HEK293T (cell line): ENCODE data around the gene RAB11FIP3.

ENCODE experiments used
- ARNT ChIP-seq: fragments of 450-650 bp; IDR thresholded peaks from 2 replicates; pipeline ENCODE4 v1.6.1; 2017; ENCODE audit warnings: mild to moderate bottlenecking
- BHLHE40 ChIP-seq: fragments of 450-650 bp; IDR thresholded peaks from 2 replicates; pipeline ENCODE4 v1.6.1; 2016; ENCODE audit warnings: mild to moderate bottlenecking, moderate library complexity, borderline replicate concordance
- CTBP1 ChIP-seq: fragments of 450-650 bp; IDR thresholded peaks from 2 replicates; pipeline ENCODE4 v1.6.1; 2016; ENCODE audit warnings: borderline replicate concordance
- ELF4 ChIP-seq: fragments of 450-650 bp; IDR thresholded peaks from 2 replicates; pipeline ENCODE4 v1.6.1; 2017; ENCODE audit warnings: antibody characterized with exemption
- FOXA1 ChIP-seq: fragments of 450-650 bp; IDR thresholded peaks from 2 replicates; pipeline ENCODE4 v1.6.1; 2016; ENCODE audit warnings: mild to moderate bottlenecking
- FOXK2 ChIP-seq: fragments of 450-650 bp; IDR thresholded peaks from 2 replicates; pipeline ENCODE4 v1.6.1; 2016; ENCODE audit warnings: mild to moderate bottlenecking
- FOXM1 ChIP-seq: fragments of 450-650 bp; IDR thresholded peaks from 2 replicates; pipeline ENCODE4 v1.6.1; 2017; ENCODE audit warnings: mild to moderate bottlenecking, borderline replicate concordance
- HDGF ChIP-seq: fragments of 450-650 bp; IDR thresholded peaks from 2 replicates; pipeline ENCODE4 v1.6.1; 2017; ENCODE audit warnings: antibody characterized with exemption, borderline replicate concordance
- L3MBTL2 ChIP-seq: fragments of 450-650 bp; conservative IDR thresholded peaks from 2 replicates; pipeline ENCODE4 v1.6.1; 2016; ENCODE audit warnings: mild to moderate bottlenecking
- NFRKB ChIP-seq: fragments of 450-650 bp; IDR thresholded peaks from 2 replicates; pipeline ENCODE4 v1.6.1; 2016; ENCODE audit warnings: mild to moderate bottlenecking, moderate library complexity
- SP1 ChIP-seq: fragments of 450-650 bp; IDR thresholded peaks from 2 replicates; pipeline ENCODE4 v1.6.1; 2017
- SUZ12 ChIP-seq: fragments of 450-650 bp; IDR thresholded peaks from 2 replicates; pipeline ENCODE4 v1.6.1; 2016; ENCODE audit warnings: mild to moderate bottlenecking
- TARDBP ChIP-seq: fragments of 450-650 bp; IDR thresholded peaks from 2 replicates; pipeline ENCODE4 v1.6.1; 2016
- TF ChIP-seq, protein P1 (sequence below): fragments of 450-650 bp; IDR thresholded peaks from 2 replicates; pipeline ENCODE4 v1.6.1; 2016

DNA sequence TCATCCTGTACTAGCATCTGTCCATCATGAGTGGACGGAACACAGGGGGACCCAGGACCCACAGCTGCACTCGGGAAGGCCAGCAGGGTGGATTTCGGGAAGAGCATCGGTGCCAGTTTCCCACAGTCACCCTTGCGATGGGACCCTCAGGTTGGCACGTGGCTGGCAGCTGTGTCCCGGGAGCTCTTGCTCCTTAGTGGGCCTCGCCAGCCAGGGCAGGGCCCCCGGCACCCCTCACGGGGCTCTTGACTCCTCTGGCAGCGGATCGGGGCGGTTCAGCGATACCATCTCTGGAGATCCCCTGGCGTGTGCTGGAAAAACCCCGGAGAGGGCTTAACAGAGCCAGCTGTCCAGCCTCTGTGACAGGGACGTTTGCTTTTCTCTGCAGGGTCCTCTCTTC, 111.3 kb downstream of the RAB11FIP3 start:
- TF ChIP-seq SP1 (no peak), ELF4 (no peak), FOXM1 (no peak), FOXK2 (no peak), TARDBP (no peak), NFRKB (no peak), CTBP1 (no peak), SUZ12 (no peak), HDGF (no peak), BHLHE40 (no peak), FOXA1 (no peak), ARNT (no peak), L3MBTL2 (no peak)
- TF ChIP-seq, protein P1, sequence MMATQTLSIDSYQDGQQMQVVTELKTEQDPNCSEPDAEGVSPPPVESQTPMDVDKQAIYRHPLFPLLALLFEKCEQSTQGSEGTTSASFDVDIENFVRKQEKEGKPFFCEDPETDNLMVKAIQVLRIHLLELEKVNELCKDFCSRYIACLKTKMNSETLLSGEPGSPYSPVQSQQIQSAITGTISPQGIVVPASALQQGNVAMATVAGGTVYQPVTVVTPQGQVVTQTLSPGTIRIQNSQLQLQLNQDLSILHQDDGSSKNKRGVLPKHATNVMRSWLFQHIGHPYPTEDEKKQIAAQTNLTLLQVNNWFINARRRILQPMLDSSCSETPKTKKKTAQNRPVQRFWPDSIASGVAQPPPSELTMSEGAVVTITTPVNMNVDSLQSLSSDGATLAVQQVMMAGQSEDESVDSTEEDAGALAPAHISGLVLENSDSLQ: no peak
